Parathyroid adenoma (tissue), 2 donors: ENCODE results near the gene ENTHD1.

Experiments
- H2AFZ ChIP-seq: fragments of 300-600 bp; sonication (generic); one replicate; pipeline ENCODE4 v1.7.0; 2017; ENCODE audit warnings: antibody characterized with exemption, mild to moderate bottlenecking
- H3K27ac ChIP-seq: fragments of 300-600 bp; sonication (generic); one replicate; pipeline ENCODE4 v1.7.0; 2017
- H3K27me3 ChIP-seq: fragments of 300-600 bp; sonication (generic); one replicate; pipeline ENCODE4 v1.7.0; 2017; ENCODE audit warnings: low read length; ENCODE audit not compliant: control insufficient read depth, insufficient read depth
- H3K36me3 ChIP-seq: fragments of 300-600 bp; sonication (generic); one replicate; pipeline ENCODE4 v1.7.0; 2017; ENCODE audit warnings: low read length; ENCODE audit not compliant: control insufficient read depth, insufficient read depth
- H3K4me1 ChIP-seq: fragments of 300-600 bp; sonication (generic); one replicate; pipeline ENCODE4 v1.7.0; 2017; ENCODE audit warnings: control low read depth
- H3K4me2 ChIP-seq: fragments of 300-600 bp; sonication (generic); one replicate; pipeline ENCODE4 v1.7.0; 2017; ENCODE audit warnings: low read length
- H3K4me3 ChIP-seq: fragments of 300-600 bp; sonication (generic); one replicate; pipeline ENCODE4 v1.7.0; 2017; ENCODE audit warnings: low read depth, low read length
- H3K79me2 ChIP-seq: fragments of 300-600 bp; sonication (generic); one replicate; pipeline ENCODE4 v1.7.0; 2017; ENCODE audit warnings: control low read depth
- H3K9ac ChIP-seq: fragments of 300-600 bp; sonication (generic); one replicate; pipeline ENCODE4 v1.7.0; 2017; ENCODE audit warnings: mild to moderate bottlenecking
- H3K9me3 ChIP-seq: fragments of 300-600 bp; sonication (generic); one replicate; pipeline ENCODE4 v1.7.0; 2017; ENCODE audit warnings: low read length; ENCODE audit not compliant: control insufficient read depth
- CTCF ChIP-seq: fragments of 300-600 bp; sonication (generic); IDR thresholded peaks from one replicate; pipeline ENCODE4 v1.7.0; 2017; ENCODE audit warnings: antibody characterized with exemption, mild to moderate bottlenecking
- donor health status: primary hyperparathyroidism.

The ENTHD1 gene

GRCh38 chr22:39763276-39763675, 130.3 kb downstream of the ENTHD1 start:
- no peak for TF ChIP-seq CTCF
- Histone ChIP-seq H2AFZ (no peak overlapping the region), H3K9ac (no peak overlapping the region), H3K27me3 (no peaks in the 10 kb centered on the region), H3K36me3 (no peaks in the 10 kb centered on the region), H3K27ac (no peak overlapping the region), H3K4me1 (no peaks in the 10 kb centered on the region), H3K4me3 (no peak overlapping the region), H3K79me2 (no peaks in the 10 kb centered on the region), H3K4me2 (no peak overlapping the region), H3K9me3 (no peaks in the 10 kb centered on the region)

- Histone ChIP-seq H3K27me3 (no peaks in the 10 kb centered on the region), H3K4me1 (no peaks in the 10 kb centered on the region), H3K36me3 (no peaks in the 10 kb centered on the region), H3K4me3 (no peak overlapping the region), H3K9ac (no peak overlapping the region), H3K9me3 (no peaks in the 10 kb centered on the region), H3K4me2 (no peak overlapping the region), H3K27ac (no peak overlapping the region), H3K79me2 (no peaks in the 10 kb centered on the region), H2AFZ (no peak overlapping the region)
- TF ChIP-seq CTCF, result no peak
These were observed 142.8 kb downstream of the ENTHD1 start for GRCh38 chr22:39750759-39751158.

GRCh38 chr22:39748877-39749276, 144.7 kb downstream of the ENTHD1 start:
- no peaks in the 10 kb centered on the region for H3K27me3 ChIP-seq
- no peak overlapping the region for H3K9ac ChIP-seq
- no peak overlapping the region for H3K27ac ChIP-seq

GRCh38 chr22:39746600-39747262, 146.8 kb downstream of the ENTHD1 start:
- H3K27me3 ChIP-seq, result no peaks in the 10 kb centered on the region
- H3K79me2 ChIP-seq, result no peaks in the 10 kb centered on the region
- no peak for TF ChIP-seq CTCF

More at GRCh38 chr22:39748877-39749276, 144.7 kb downstream of the ENTHD1 start:
- Histone ChIP-seq H3K4me3 (no peak overlapping the region), H3K4me1 (no peaks in the 10 kb centered on the region), H3K9me3 (no peaks in the 10 kb centered on the region), H3K79me2 (no peaks in the 10 kb centered on the region), H3K36me3 (no peaks in the 10 kb centered on the region), H3K4me2 (no peak overlapping the region), H2AFZ (no peak overlapping the region)
- TF ChIP-seq CTCF, result no peak

GRCh38 chr22:39745789-39746188, 147.8 kb downstream of the ENTHD1 start:
- Histone ChIP-seq H3K4me2 (no peak overlapping the region), H3K4me1 (no peaks in the 10 kb centered on the region), H3K27ac (no peak overlapping the region), H3K79me2 (no peaks in the 10 kb centered on the region), H3K27me3 (no peaks in the 10 kb centered on the region), H3K4me3 (no peak overlapping the region), H3K36me3 (no peaks in the 10 kb centered on the region), H3K9ac (no peak overlapping the region), H3K9me3 (no peaks in the 10 kb centered on the region), H2AFZ (no peak overlapping the region)
- no peak for TF ChIP-seq CTCF

More at GRCh38 chr22:39746600-39747262, 146.8 kb downstream of the ENTHD1 start:
- Histone ChIP-seq H3K9me3 (no peaks in the 10 kb centered on the region), H3K4me1 (no peaks in the 10 kb centered on the region), H3K9ac (no peak overlapping the region), H3K4me2 (no peak overlapping the region), H3K36me3 (no peaks in the 10 kb centered on the region), H2AFZ (no peak overlapping the region), H3K27ac (no peak overlapping the region), H3K4me3 (no peak overlapping the region)
